ENCODE measurements around the gene MAP4K3. TPM values are rescaled to one million over a fixed set of nuclear protein-coding genes. Genes with fewer than 3 reads are reported as not detected.

MAP4K3 gene
- total and polyA plus RNA-seq, 9 donors = 20.6 to 96.4 (median 53.0) TPM

- Histone ChIP-seq H3K9me3 (no peaks in the 10 kb centered on the region), H3K27me3 (no peaks in the 10 kb centered on the region), H3K4me1 (ENCODE audit: insufficient read depth) (no peaks in the 10 kb centered on the region), H3K4me3 (no peak overlapping the region), H3K27ac (no peak overlapping the region), H3K36me3 (no peaks in the 10 kb centered on the region)
- 76 to 81% (median 81%) methylated on average over 3 of the region's 3 CpGs for WGBS, 3 donors
- intact Hi-C loops (cut with DNase I) = no loop called here
- TF ChIP-seq, protein P1, sequence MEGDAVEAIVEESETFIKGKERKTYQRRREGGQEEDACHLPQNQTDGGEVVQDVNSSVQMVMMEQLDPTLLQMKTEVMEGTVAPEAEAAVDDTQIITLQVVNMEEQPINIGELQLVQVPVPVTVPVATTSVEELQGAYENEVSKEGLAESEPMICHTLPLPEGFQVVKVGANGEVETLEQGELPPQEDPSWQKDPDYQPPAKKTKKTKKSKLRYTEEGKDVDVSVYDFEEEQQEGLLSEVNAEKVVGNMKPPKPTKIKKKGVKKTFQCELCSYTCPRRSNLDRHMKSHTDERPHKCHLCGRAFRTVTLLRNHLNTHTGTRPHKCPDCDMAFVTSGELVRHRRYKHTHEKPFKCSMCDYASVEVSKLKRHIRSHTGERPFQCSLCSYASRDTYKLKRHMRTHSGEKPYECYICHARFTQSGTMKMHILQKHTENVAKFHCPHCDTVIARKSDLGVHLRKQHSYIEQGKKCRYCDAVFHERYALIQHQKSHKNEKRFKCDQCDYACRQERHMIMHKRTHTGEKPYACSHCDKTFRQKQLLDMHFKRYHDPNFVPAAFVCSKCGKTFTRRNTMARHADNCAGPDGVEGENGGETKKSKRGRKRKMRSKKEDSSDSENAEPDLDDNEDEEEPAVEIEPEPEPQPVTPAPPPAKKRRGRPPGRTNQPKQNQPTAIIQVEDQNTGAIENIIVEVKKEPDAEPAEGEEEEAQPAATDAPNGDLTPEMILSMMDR (IDR thresholded peaks at IDR 0.05) = no peak
- TF ChIP-seq EP300 (IDR thresholded peaks at IDR 0.05) (no peak), POLR2A (IDR thresholded peaks at IDR 0.05) (no peak)
- DNase-seq = no peak
Measured at GRCh38 chr2:39350658-39351057, 86.4 kb downstream of the MAP4K3 start.

GRCh38 chr2:39338502-39338901 lies 98.6 kb downstream of the MAP4K3 start:
- WGBS, 3 donors = 80 to 86% (median 86%) methylated on average over 3 of the region's 3 CpGs
- TF ChIP-seq POLR2A (IDR thresholded peaks at IDR 0.05) = no peak
- no peak for TF ChIP-seq EP300 (IDR thresholded peaks at IDR 0.05)
- TF ChIP-seq, protein P1 (IDR thresholded peaks at IDR 0.05) = no peak
- intact Hi-C loops (cut with DNase I) = no loop called here

GRCh38 chr2:39335930-39336329 lies 101.2 kb downstream of the MAP4K3 start:
- TF ChIP-seq EP300 (IDR thresholded peaks at IDR 0.05) (no peak), POLR2A (IDR thresholded peaks at IDR 0.05) (no peak)
- TF ChIP-seq, protein P1 (IDR thresholded peaks at IDR 0.05) = no peak
- Histone ChIP-seq H3K9me3 (no peaks in the 10 kb centered on the region), H3K4me3 (no peak overlapping the region), H3K36me3 (no peaks in the 10 kb centered on the region), H3K27ac (no peak overlapping the region), H3K27me3 (no peaks in the 10 kb centered on the region), H3K4me1 (ENCODE audit: insufficient read depth) (no peaks in the 10 kb centered on the region)
- intact Hi-C loops (cut with DNase I) = no loop called here
- WGBS, 3 donors = 96 to 99% (median 96%) methylated on average over 3 of the region's 3 CpGs
- no peak for DNase-seq

More at GRCh38 chr2:39338502-39338901, 98.6 kb downstream of the MAP4K3 start:
- H3K4me1 ChIP-seq (ENCODE audit: insufficient read depth) = no peaks in the 10 kb centered on the region
- no peak overlapping the region for H3K27ac ChIP-seq
- no peaks in the 10 kb centered on the region for H3K9me3 ChIP-seq
- no peaks in the 10 kb centered on the region for H3K36me3 ChIP-seq
- no peak for DNase-seq
- no peaks in the 10 kb centered on the region for H3K27me3 ChIP-seq
- no peak overlapping the region for H3K4me3 ChIP-seq

- 96 to 97% (median 96%) methylated on average over 4 of the region's 4 CpGs for WGBS, 3 donors
- TF ChIP-seq, protein P1 (IDR thresholded peaks at IDR 0.05) = no peak
- TF ChIP-seq EP300 (IDR thresholded peaks at IDR 0.05) = no peak
- Histone ChIP-seq H3K4me3 (no peak overlapping the region), H3K36me3 (no peaks in the 10 kb centered on the region), H3K4me1 (ENCODE audit: insufficient read depth) (no peaks in the 10 kb centered on the region), H3K9me3 (no peaks in the 10 kb centered on the region), H3K27me3 (no peaks in the 10 kb centered on the region), H3K27ac (no peak overlapping the region)
- intact Hi-C loops (cut with DNase I) = no loop called here
- DNase-seq = no peak
Measured at GRCh38 chr2:39334978-39335377, 102.1 kb downstream of the MAP4K3 start.

- H3K27ac ChIP-seq = no peak overlapping the region
- intact Hi-C loops (cut with DNase I) = no loop called here
- no peak for DNase-seq
Measured at GRCh38 chr2:39334529-39334928, 102.6 kb downstream of the MAP4K3 start.

More at GRCh38 chr2:39334529-39334928, 102.6 kb downstream of the MAP4K3 start:
- no peaks in the 10 kb centered on the region for H3K27me3 ChIP-seq
- TF ChIP-seq EP300 (IDR thresholded peaks at IDR 0.05) (no peak), POLR2A (IDR thresholded peaks at IDR 0.05) (no peak)
- TF ChIP-seq, protein P1 (IDR thresholded peaks at IDR 0.05) = no peak
- no peaks in the 10 kb centered on the region for H3K9me3 ChIP-seq
- H3K36me3 ChIP-seq = no peaks in the 10 kb centered on the region
- H3K4me3 ChIP-seq = no peak overlapping the region
- H3K4me1 ChIP-seq (ENCODE audit: insufficient read depth) = no peaks in the 10 kb centered on the region
